KOPT-K1 (cell line): Measurements from ENCODE around the gene MIA.
"Not testable (repeated sequence)": the region's sequence is repeated elsewhere in the genome, so short reads cannot be mapped to it uniquely, and the experiment has no call there.

Experiments used
- H3K27ac ChIP-seq: fragments of 200-600 bp; sonication (generic); 2 replicates; pipeline ENCODE4 v1.5.1; 2016; ENCODE audit warnings: antibody characterized with exemption, mild to moderate bottlenecking, low read depth, low read length; ENCODE audit not compliant: poor library complexity, severe bottlenecking
- H3K36me3 ChIP-seq: fragments of 200-600 bp; sonication (generic); 2 replicates; pipeline ENCODE4 v1.5.1; 2017; ENCODE audit warnings: antibody characterized with exemption, mild to moderate bottlenecking, low read length, moderate library complexity; ENCODE audit not compliant: insufficient read depth
- H3K9me3 ChIP-seq: fragments of 200-600 bp; sonication (generic); 2 replicates; pipeline ENCODE4 v1.5.1; 2017; ENCODE audit warnings: antibody characterized with exemption, low read length, mild to moderate bottlenecking; ENCODE audit not compliant: insufficient read depth, poor library complexity, severe bottlenecking

The MIA gene

GRCh38 chr19:40762754-40763470 lies 12.4 kb upstream of the MIA start:
- Histone ChIP-seq H3K27ac (no peak overlapping the region), H3K9me3 (no peaks in the 10 kb centered on the region), H3K36me3 (peaks cover 91% of the 10 kb centered on the region)

- Histone ChIP-seq H3K27ac (no peak overlapping the region), H3K9me3 (no peaks in the 10 kb centered on the region), H3K36me3 (peaks cover 87% of the 10 kb centered on the region)
These were observed 11.8 kb upstream of the MIA start for GRCh38 chr19:40763526-40763925.

GRCh38 chr19:40763963-40764362 lies 11.4 kb upstream of the MIA start:
- H3K27ac ChIP-seq, result no peak overlapping the region

GRCh38 chr19:40766385-40766784 lies 8.9 kb upstream of the MIA start:
- H3K36me3 ChIP-seq, result peaks cover 75% of the 10 kb centered on the region
- not testable (repeated sequence) for H3K27ac ChIP-seq

More at GRCh38 chr19:40763963-40764362, 11.4 kb upstream of the MIA start:
- Histone ChIP-seq H3K9me3 (no peaks in the 10 kb centered on the region), H3K36me3 (peaks cover 87% of the 10 kb centered on the region)

GRCh38 chr19:40768869-40769268 lies 6.5 kb upstream of the MIA start:
- no peaks in the 10 kb centered on the region for H3K9me3 ChIP-seq
- H3K27ac ChIP-seq, result no peak overlapping the region
- peaks cover 51% of the 10 kb centered on the region for H3K36me3 ChIP-seq

More at GRCh38 chr19:40766385-40766784, 8.9 kb upstream of the MIA start:
- not testable (repeated sequence) for H3K9me3 ChIP-seq

- not testable (repeated sequence) for H3K27ac ChIP-seq, H3K9me3 ChIP-seq
- peaks cover 26% of the 10 kb centered on the region; the same call in 1 of the 2 replicates for H3K36me3 ChIP-seq
These were observed 4.0 kb upstream of the MIA start for GRCh38 chr19:40771101-40771862.

GRCh38 chr19:40775632-40776022 lies 306 bp downstream of the MIA start:
- H3K9me3 ChIP-seq, result no peaks in the 10 kb centered on the region
- H3K27ac ChIP-seq, result no peak overlapping the region
- H3K36me3 ChIP-seq, result peaks cover under 1% of the 10 kb centered on the region; the same call in 1 of the 2 replicates

- Histone ChIP-seq H3K27ac (peak overlapping the region; percentile 98), H3K36me3 (no peaks in the 10 kb centered on the region; the same call in 1 of the 2 replicates), H3K9me3 (no peaks in the 10 kb centered on the region)
These were observed 1.0 kb downstream of the MIA start for GRCh38 chr19:40776364-40776763.

- Histone ChIP-seq H3K9me3 (no peaks in the 10 kb centered on the region), H3K27ac (peak overlapping the region; percentile 98), H3K36me3 (peaks cover under 1% of the 10 kb centered on the region; the same call in 1 of the 2 replicates)
These were observed 1.8 kb downstream of the MIA start for GRCh38 chr19:40776932-40777644.

- peak overlapping the region; percentile 98 for H3K27ac ChIP-seq
- no peaks in the 10 kb centered on the region for H3K9me3 ChIP-seq
- H3K36me3 ChIP-seq, result peaks cover 6% of the 10 kb centered on the region; the same call in 1 of the 2 replicates
These were observed 2.3 kb downstream of the MIA start for GRCh38 chr19:40777645-40777936.

- H3K27ac ChIP-seq, result peak within 1 kb of the TSS; percentile 98
- H3K36me3 ChIP-seq, result peaks cover 6% of the 10 kb centered on the region; the same call in 1 of the 2 replicates
- H3K9me3 ChIP-seq, result no peaks in the 10 kb centered on the region
These were observed 2.8 kb downstream of the MIA start, which contains the start of gene RAB4B for GRCh38 chr19:40777937-40778705. Gene RAB4B (plus strand): TSS chr19:40778247. CDS start chr19:40778376, 129 bp downstream.

- Histone ChIP-seq H3K9me3 (no peaks in the 10 kb centered on the region), H3K27ac (peak overlapping the region; percentile 98), H3K36me3 (peaks cover 6% of the 10 kb centered on the region; the same call in 1 of the 2 replicates)
These were observed 3.5 kb downstream of the MIA start for GRCh38 chr19:40778706-40779284.

GRCh38 chr19:40780582-40780981 lies 5.3 kb downstream of the MIA start:
- Histone ChIP-seq H3K9me3 (no peaks in the 10 kb centered on the region), H3K27ac (no peak overlapping the region)

GRCh38 chr19:40781140-40781539 lies 5.8 kb downstream of the MIA start:
- no peaks in the 10 kb centered on the region for H3K9me3 ChIP-seq
- no peak overlapping the region for H3K27ac ChIP-seq
- H3K36me3 ChIP-seq, result peaks cover 6% of the 10 kb centered on the region; the same call in 1 of the 2 replicates

More at GRCh38 chr19:40780582-40780981, 5.3 kb downstream of the MIA start:
- H3K36me3 ChIP-seq, result peaks cover 6% of the 10 kb centered on the region; the same call in 1 of the 2 replicates
